ENCODE measurements around the gene HOXD4. TPM values are rescaled to one million over a fixed set of nuclear protein-coding genes. Genes with fewer than 3 reads are reported as not detected.
A peak's percentile ranks its signal among the peaks of the same experiment; 100 is the strongest.

HOXD4 gene
- polyA plus RNA-seq, 10 donors = 3.8 to 11.3 (median 7.3) TPM

GRCh38 chr2:176112375-176113302 lies 38.7 kb upstream of the HOXD4 start:
- DNase-seq = peak in 1 of 3 donors; percentile 52

- DNase-seq = no peak
Observed at GRCh38 chr2:176114120-176114929, 37.0 kb upstream of the HOXD4 start.

GRCh38 chr2:176114930-176115625 lies 36.3 kb upstream of the HOXD4 start:
- no peak for DNase-seq

- DNase-seq = peak in 2 of 3 donors; percentile 84 to 91
Observed at GRCh38 chr2:176115883-176116813, 35.2 kb upstream of the HOXD4 start, which contains the start of gene HOXD10. HOXD10 (plus strand) TSS chr2:176116778; CDS start chr2:176116834, 56 bp downstream.

- no peak for DNase-seq
Observed at GRCh38 chr2:176117162-176117822, 34.1 kb upstream of the HOXD4 start.

- no peak for DNase-seq
Observed at GRCh38 chr2:176117823-176118371, 33.5 kb upstream of the HOXD4 start.

- peak in 1 of 3 donors; percentile 75 for DNase-seq
Observed at GRCh38 chr2:176118601-176119339, 32.6 kb upstream of the HOXD4 start.

GRCh38 chr2:176120364-176121189 lies 30.8 kb upstream of the HOXD4 start:
- DNase-seq = no peak

- no peak for DNase-seq
Observed at GRCh38 chr2:176121190-176122051, 29.9 kb upstream of the HOXD4 start.

GRCh38 chr2:176122052-176122682 lies 29.2 kb upstream of the HOXD4 start:
- peak in 2 of 3 donors; percentile 61 to 85 for DNase-seq

GRCh38 chr2:176122683-176123410 lies 28.5 kb upstream of the HOXD4 start, which contains the start of gene HOXD9:
HOXD9 (plus strand) TSS chr2:176122719; CDS start chr2:176122769, 50 bp downstream.
- DNase-seq = peak in 2 of 3 donors; percentile 86 to 96

- DNase-seq = peak in 1 of 3 donors; percentile 84
Observed at GRCh38 chr2:176123411-176124109, 27.8 kb upstream of the HOXD4 start.

- no peak for DNase-seq
Observed at GRCh38 chr2:176124110-176124946, 27.0 kb upstream of the HOXD4 start.

Data from muscle of back (tissue), 11 donors.